ENCODE results near the gene SPDYC. TPM values are rescaled to one million over a fixed set of nuclear protein-coding genes. Genes with fewer than 3 reads are reported as not detected.
A peak's percentile ranks its signal among the peaks of the same experiment; 100 is the strongest.

Gene SPDYC
- total and polyA plus RNA-seq, 3 donors from 2014 or later, result 0.80 to 1.2 (median 1.2) TPM

- TF ChIP-seq CTCF (IDR thresholded peaks at IDR 0.05) (peak; percentile 64 to 94 (median 80)), POLR2A (IDR thresholded peaks at IDR 0.05) (no peak)
- peak; percentile 50 for DNase-seq
- H3K27me3 ChIP-seq, result no peaks in the 10 kb centered on the region
- no peaks in the 10 kb centered on the region for H3K9me3 ChIP-seq
- H3K4me1 ChIP-seq, result no peaks in the 10 kb centered on the region
- no peaks in the 10 kb centered on the region for H3K36me3 ChIP-seq (ENCODE audit: low read depth, missing control alignments)
- 36 to 56% methylated on average over 16 to 37 of the region's 38 CpGs for WGBS, 2 donors
- H3K4me3 ChIP-seq, result peak overlapping the region in 1 of 2 donors; percentile 27
- no peak overlapping the region for H3K27ac ChIP-seq
- intact Hi-C loops (cut with DNase I; ENCODE audit: low total_unique reads), result no loop called here
These were observed 34.9 kb downstream of the SPDYC start for GRCh38 chr11:65204646-65205601.

GRCh38 chr11:65205602-65205967 lies 35.6 kb downstream of the SPDYC start:
- intact Hi-C loops (cut with DNase I; ENCODE audit: low total_unique reads), result no loop called here
- H3K27ac ChIP-seq, result no peak overlapping the region
- no peak overlapping the region for H3K4me3 ChIP-seq
- no peaks in the 10 kb centered on the region for H3K4me1 ChIP-seq
- no peaks in the 10 kb centered on the region for H3K27me3 ChIP-seq
- WGBS, 2 donors, result 80% methylated on average over 3 of the region's 3 CpGs; no CpG with 5 or more reads in 1 of the 2 donors
- no peaks in the 10 kb centered on the region for H3K36me3 ChIP-seq (ENCODE audit: low read depth, missing control alignments)
- no peak for TF ChIP-seq POLR2A (IDR thresholded peaks at IDR 0.05)
- TF ChIP-seq CTCF (IDR thresholded peaks at IDR 0.05), result no peak
- DNase-seq, result no peak
- H3K9me3 ChIP-seq, result no peaks in the 10 kb centered on the region

- intact Hi-C loops (cut with DNase I; ENCODE audit: low total_unique reads), result no loop called here
- 95 to 96% methylated on average over 2 to 17 of the region's 17 CpGs for WGBS, 2 donors
- no peak for DNase-seq
- H3K9me3 ChIP-seq, result no peaks in the 10 kb centered on the region
- H3K27me3 ChIP-seq, result no peaks in the 10 kb centered on the region
- no peak overlapping the region for H3K4me3 ChIP-seq
- H3K36me3 ChIP-seq (ENCODE audit: low read depth, missing control alignments), result no peaks in the 10 kb centered on the region
- H3K4me1 ChIP-seq, result no peaks in the 10 kb centered on the region
- TF ChIP-seq POLR2A (IDR thresholded peaks at IDR 0.05) (no peak), CTCF (IDR thresholded peaks at IDR 0.05) (no peak)
- no peak overlapping the region for H3K27ac ChIP-seq
These were observed 36.4 kb downstream of the SPDYC start for GRCh38 chr11:65206441-65206841.

- H3K27ac ChIP-seq, result no peak overlapping the region
- H3K9me3 ChIP-seq, result no peaks in the 10 kb centered on the region
- no peaks in the 10 kb centered on the region for H3K36me3 ChIP-seq (ENCODE audit: low read depth, missing control alignments)
- H3K27me3 ChIP-seq, result no peaks in the 10 kb centered on the region
- TF ChIP-seq CTCF (IDR thresholded peaks at IDR 0.05) (no peak), POLR2A (IDR thresholded peaks at IDR 0.05) (no peak)
- WGBS, 2 donors, result 90 to 94% methylated on average over 7 of the region's 7 CpGs
- intact Hi-C loops (cut with DNase I; ENCODE audit: low total_unique reads), result no loop called here
- no peaks in the 10 kb centered on the region for H3K4me1 ChIP-seq
- no peak overlapping the region for H3K4me3 ChIP-seq
- DNase-seq, result no peak
These were observed 36.9 kb downstream of the SPDYC start for GRCh38 chr11:65206901-65207300.

Measured in testis (tissue), 3 donors.